Small intestine (tissue), 7 donors: ENCODE measurements around the gene AXIN2. TPM values are rescaled to one million over a fixed set of nuclear protein-coding genes. Genes with fewer than 3 reads are reported as not detected.
"Not testable (repeated sequence)": the region's sequence is repeated elsewhere in the genome, so short reads cannot be mapped to it uniquely, and the experiment has no call there.

Experiments
- DNase-seq, 2 donors: peaks; one replicate each; pipeline versions ENCODE4 v3.0.0 to v3.0.0-alpha.2; 2013
- FAIRE-seq: peaks from 2 replicates; lab custom pipeline; 2012; peaks lifted over from hg19 to GRCh38; lab: Jason Lieb, UNC
- H3K27ac ChIP-seq, 3 donors: one replicate each; pipeline ENCODE4 v1.5.1; 2013; ENCODE audit warnings: low read length in 2 of 3, mild to moderate bottlenecking in 2 of 3, control low read depth in 1 of 3, inconsistent platforms in 1 of 3, low read depth in 1 of 3, moderate library complexity in 1 of 3
- H3K27me3 ChIP-seq, 3 donors: one replicate each; pipeline ENCODE4 v1.6.1; 2013; ENCODE audit warnings: low read length in 3 of 3, inconsistent platforms in 1 of 3; ENCODE audit not compliant: control insufficient read depth in 3 of 3, insufficient read depth in 3 of 3
- H3K36me3 ChIP-seq, 3 donors: one replicate each; pipeline ENCODE4 v1.6.1; 2013; ENCODE audit warnings: low read length in 3 of 3, inconsistent platforms in 1 of 3, low read depth in 1 of 3, mild to moderate bottlenecking in 1 of 3, moderate library complexity in 1 of 3; ENCODE audit not compliant: control insufficient read depth in 3 of 3, insufficient read depth in 2 of 3
- H3K4me1 ChIP-seq, 3 donors: one replicate each; pipeline ENCODE4 v1.6.1; 2013; ENCODE audit warnings: low read length in 2 of 3, inconsistent platforms in 1 of 3, low read depth in 1 of 3, mild to moderate bottlenecking in 1 of 3, moderate library complexity in 1 of 3; ENCODE audit not compliant: control insufficient read depth in 3 of 3, insufficient read depth in 2 of 3
- H3K4me3 ChIP-seq, 3 donors: one replicate each; pipeline ENCODE4 v1.5.1; 2013; ENCODE audit warnings: low read length in 3 of 3, control low read depth in 1 of 3, inconsistent platforms in 1 of 3, low read depth in 1 of 3, mild to moderate bottlenecking in 1 of 3, moderate library complexity in 1 of 3
- H3K9me3 ChIP-seq, 2 donors: one replicate each; pipeline ENCODE4 v1.6.1; 2013; ENCODE audit warnings: low read depth in 1 of 2, low read length in 1 of 2; ENCODE audit not compliant: control insufficient read depth in 2 of 2, insufficient read depth in 1 of 2
- WGBS, 3 donors: extraction: QIAGEN DNeasy Blood & Tissue Kit; methylation state at CpG; one replicate each; pipeline ENCODE4 v1.1.7; 2013; 5-methylcytosine and 5-hydroxymethylcytosine counted together
- polyA plus RNA-seq, 4 donors: library from polyadenylated mRNA; stranded (reverse) in 3 of 4; unstranded in 1 of 4; fragments of 200-250 nt in 3 of 4; fragments of 120-200 nt in 1 of 4; gene quantifications; one replicate each; pipeline versions ENCODE4 v1.2.1 to v1.2.3, GENCODE V29; 2013
- donor health status: healthy with polysubstance abuse.
- donor health status: control.
- donor health status: control.
- donor health status: Bipolar disorder and iron deficiency.
- donor health status: healthy.

The AXIN2 gene
- polyA plus RNA-seq, 4 donors = 0.89 to 11.9 (median 6.0) TPM

- no peaks in the 10 kb centered on the region for H3K27me3 ChIP-seq
- no peak overlapping the region for H3K27ac ChIP-seq
- no peaks in the 10 kb centered on the region for H3K36me3 ChIP-seq
- FAIRE-seq (no peak), DNase-seq (no peak)
- no peak overlapping the region for H3K4me3 ChIP-seq
- 57 to 65% (median 58%) methylated on average over 9 of the region's 9 CpGs for WGBS, 3 donors
- no peaks in the 10 kb centered on the region for H3K4me1 ChIP-seq
- H3K9me3 ChIP-seq = no peaks in the 10 kb centered on the region
Observed at GRCh38 chr17:65485388-65486299, 75.8 kb downstream of the AXIN2 start.

GRCh38 chr17:65484405-65484804 is 77.0 kb downstream of the AXIN2 start:
- H3K4me3 ChIP-seq, FAIRE-seq, H3K36me3 ChIP-seq, H3K4me1 ChIP-seq, DNase-seq, H3K27me3 ChIP-seq, H3K9me3 ChIP-seq, H3K27ac ChIP-seq: not testable (repeated sequence)
- WGBS, 3 donors = 93 to 98% (median 96%) methylated on average over 4 to 14 of the region's 24 CpGs

GRCh38 chr17:65483438-65483837 is 78.0 kb downstream of the AXIN2 start:
- no peaks in the 10 kb centered on the region for H3K36me3 ChIP-seq
- no peak overlapping the region for H3K27ac ChIP-seq
- no peak overlapping the region for H3K4me3 ChIP-seq
- H3K9me3 ChIP-seq = no peaks in the 10 kb centered on the region
- H3K27me3 ChIP-seq = no peaks in the 10 kb centered on the region
- no peaks in the 10 kb centered on the region for H3K4me1 ChIP-seq
- FAIRE-seq = no peak
- 86 to 94% (median 88%) methylated on average over 9 to 10 of the region's 10 CpGs for WGBS, 3 donors
- no peak for DNase-seq

GRCh38 chr17:65482201-65482600 is 79.2 kb downstream of the AXIN2 start:
- H3K4me1 ChIP-seq = no peaks in the 10 kb centered on the region
- H3K9me3 ChIP-seq = no peaks in the 10 kb centered on the region
- DNase-seq = no peak
- H3K4me3 ChIP-seq = no peak overlapping the region
- FAIRE-seq = no peak
- H3K27ac ChIP-seq = no peak overlapping the region
- no peaks in the 10 kb centered on the region for H3K36me3 ChIP-seq
- H3K27me3 ChIP-seq = no peaks in the 10 kb centered on the region
- WGBS, 3 donors = 53 to 67% (median 61%) methylated on average over 3 of the region's 3 CpGs

GRCh38 chr17:65479282-65479681 is 82.2 kb downstream of the AXIN2 start:
- no peaks in the 10 kb centered on the region for H3K36me3 ChIP-seq
- no peak for FAIRE-seq
- no peak for DNase-seq
- WGBS, 3 donors = 90 to 97% (median 93%) methylated on average over 2 of the region's 2 CpGs
- H3K4me3 ChIP-seq = no peak overlapping the region
- no peaks in the 10 kb centered on the region for H3K9me3 ChIP-seq
- no peaks in the 10 kb centered on the region for H3K27me3 ChIP-seq
- H3K27ac ChIP-seq = no peak overlapping the region
- no peaks in the 10 kb centered on the region for H3K4me1 ChIP-seq
